GM12892 (cell line): Measurements from ENCODE around the gene TAPBP.

Source experiments
- DNase-seq: peaks from one replicate; pipeline ENCODE4 v3.0.0; 2011; ENCODE audit not compliant: insufficient read length
- FAIRE-seq: peaks from 2 replicates; lab custom pipeline; 2011; peaks lifted over from hg19 to GRCh38; lab: Jason Lieb, UNC
- POLR2A ChIP-seq: IDR thresholded peaks from 2 replicates; pipeline ENCODE4 v1.6.1; 2011; ENCODE audit warnings: low read depth, low read length, control low read depth
- POLR2AphosphoS5 ChIP-seq: IDR thresholded peaks from 2 replicates; pipeline ENCODE4 v1.6.1; 2011; ENCODE audit warnings: low read depth, low read length, control low read depth
- TAF1 ChIP-seq: IDR thresholded peaks from 2 replicates; pipeline ENCODE4 v1.6.1; 2011; ENCODE audit warnings: low read depth, mild to moderate bottlenecking, control low read depth, low read length, borderline replicate concordance

TAPBP gene

DNA sequence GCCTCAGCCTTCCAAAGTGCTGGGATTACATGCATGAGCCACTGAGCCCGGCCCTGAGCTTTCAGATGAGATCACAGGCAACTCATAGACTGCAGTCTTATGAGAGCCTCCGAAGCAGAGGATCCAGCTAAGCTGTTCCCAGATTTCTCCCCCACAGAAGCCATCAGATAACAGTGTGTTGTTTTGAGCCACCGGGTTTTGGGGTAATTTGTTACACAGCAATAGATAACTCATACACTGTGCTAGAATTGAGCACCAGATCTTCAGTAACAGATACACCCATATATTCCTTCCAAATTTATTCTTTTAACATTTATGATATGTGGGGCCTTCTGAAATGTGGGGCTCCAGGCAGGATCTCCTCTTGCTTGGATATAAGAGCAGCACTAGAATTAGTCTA, 22.6 kb upstream of the TAPBP start:
- FAIRE-seq (no peak), DNase-seq (no peak)
- TF ChIP-seq POLR2A = no peak
- TF ChIP-seq POLR2AphosphoS5 = no peak
- no peak for TF ChIP-seq TAF1

DNA sequence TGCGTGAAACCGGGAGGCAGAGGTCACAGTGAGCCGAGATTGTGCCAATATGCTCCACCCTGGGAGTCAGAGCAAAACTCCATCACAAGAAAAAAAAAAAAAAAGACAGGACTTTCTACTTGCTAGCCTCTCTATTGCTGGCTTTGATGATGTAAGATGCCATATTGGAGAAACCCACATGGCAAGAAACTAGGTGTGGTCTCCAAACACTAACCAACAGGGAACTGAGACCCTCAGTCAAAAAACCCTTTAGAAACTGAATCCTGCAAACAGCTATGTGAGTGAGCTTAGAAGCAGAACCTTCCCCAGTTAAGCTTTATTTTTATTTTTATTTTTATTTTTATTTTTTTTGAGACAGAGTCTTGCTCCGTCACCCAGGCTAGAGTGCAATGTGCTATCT, 22.0 kb upstream of the TAPBP start:
- TF ChIP-seq POLR2A = no peak
- no peak for TF ChIP-seq POLR2AphosphoS5
- no peak for TF ChIP-seq TAF1
- DNase-seq = no peak
- no peak for FAIRE-seq

DNA sequence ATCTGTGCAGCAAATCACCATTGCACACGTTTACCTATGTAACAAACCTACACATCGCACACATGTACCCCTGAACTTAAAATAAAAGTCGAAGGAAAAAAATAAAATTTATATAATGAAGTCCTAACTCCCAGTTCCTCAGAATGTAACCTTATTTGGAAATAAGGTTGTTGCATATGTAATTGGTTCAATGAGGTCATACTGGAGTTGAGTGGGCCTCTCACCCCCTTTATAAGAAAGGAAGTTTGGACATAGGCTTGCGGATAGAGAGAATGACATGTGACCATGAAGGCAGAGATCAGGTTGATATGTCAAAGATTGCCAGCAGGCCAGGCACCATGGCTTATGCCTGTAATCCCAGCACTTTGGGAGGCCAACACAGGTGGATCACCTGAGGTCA, 19.8 kb upstream of the TAPBP start:
- TF ChIP-seq POLR2AphosphoS5 (no peak), TAF1 (no peak), POLR2A (no peak)
- FAIRE-seq = no peak

DNA sequence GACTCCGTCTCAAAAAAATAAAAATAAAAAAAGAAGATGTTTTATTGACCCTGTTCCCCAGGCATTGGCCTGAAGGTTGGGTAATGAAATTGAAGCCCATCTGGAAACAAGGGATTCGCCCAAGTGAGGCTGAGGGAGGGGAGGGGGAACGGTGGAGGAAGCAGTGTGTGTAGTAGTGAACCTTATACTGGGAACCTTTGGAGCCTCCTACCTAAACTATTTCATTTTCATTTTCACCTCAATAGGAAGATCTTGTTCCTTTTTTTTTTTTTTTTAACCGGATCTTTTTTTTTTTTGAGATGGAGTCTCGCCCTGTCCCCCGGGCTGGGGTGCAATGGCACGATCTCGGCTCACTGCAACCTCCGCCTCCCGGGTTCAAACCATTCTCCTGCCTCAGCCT, 16.9 kb upstream of the TAPBP start:
- no peak for TF ChIP-seq POLR2A
- TF ChIP-seq TAF1 = no peak
- TF ChIP-seq POLR2AphosphoS5 = no peak

More for the DNA sequence above, 19.8 kb upstream of the TAPBP start:
- no peak for DNase-seq

DNA sequence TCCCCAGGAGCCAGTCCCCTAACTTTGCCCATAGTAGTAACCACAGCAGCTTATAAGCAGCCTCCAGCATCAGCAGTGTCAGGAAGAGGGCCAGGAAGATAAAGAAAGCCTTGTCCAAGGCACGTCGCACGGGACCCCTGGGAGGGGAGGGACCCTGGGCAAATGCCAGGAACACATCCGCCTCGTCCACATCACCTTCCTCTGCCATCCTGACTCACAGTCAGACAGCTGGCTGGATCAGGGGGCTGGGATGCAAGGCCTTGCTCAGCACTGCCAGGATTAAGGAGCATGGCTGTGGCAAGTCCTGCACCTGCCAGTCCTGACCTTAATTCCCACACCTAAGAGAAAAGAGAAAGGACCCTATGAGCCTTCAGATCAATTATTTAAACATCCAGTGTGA, 15.2 kb upstream of the TAPBP start:
- FAIRE-seq = no peak
- no peak for DNase-seq
- TF ChIP-seq POLR2AphosphoS5 = no peak
- TF ChIP-seq TAF1 = no peak
- TF ChIP-seq POLR2A = no peak

More for the DNA sequence above, 16.9 kb upstream of the TAPBP start:
- FAIRE-seq (no peak), DNase-seq (no peak)

DNA sequence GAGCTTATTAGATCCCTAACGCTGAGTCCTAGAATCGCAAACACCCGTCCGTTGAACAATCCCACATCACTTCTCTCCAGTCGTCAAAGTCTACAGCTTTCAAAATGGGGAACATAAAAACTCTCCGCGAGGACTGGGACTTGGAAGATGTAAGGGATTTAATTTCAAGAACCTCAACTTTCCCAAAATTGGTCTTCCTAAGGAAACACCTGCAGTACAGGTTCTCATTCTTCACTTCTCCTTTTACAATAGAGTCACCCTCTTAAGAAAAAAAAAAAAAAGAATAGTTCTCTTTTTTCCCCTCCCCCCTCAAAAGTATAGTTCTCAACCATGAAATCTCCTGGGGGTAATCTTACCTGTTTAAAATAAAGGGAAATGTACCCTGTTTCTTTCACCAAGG, 10.2 kb upstream of the TAPBP start:
- FAIRE-seq (no peak), DNase-seq (no peak)
- TF ChIP-seq POLR2AphosphoS5 = no peak
- TF ChIP-seq TAF1 = no peak
- no peak for TF ChIP-seq POLR2A

DNA sequence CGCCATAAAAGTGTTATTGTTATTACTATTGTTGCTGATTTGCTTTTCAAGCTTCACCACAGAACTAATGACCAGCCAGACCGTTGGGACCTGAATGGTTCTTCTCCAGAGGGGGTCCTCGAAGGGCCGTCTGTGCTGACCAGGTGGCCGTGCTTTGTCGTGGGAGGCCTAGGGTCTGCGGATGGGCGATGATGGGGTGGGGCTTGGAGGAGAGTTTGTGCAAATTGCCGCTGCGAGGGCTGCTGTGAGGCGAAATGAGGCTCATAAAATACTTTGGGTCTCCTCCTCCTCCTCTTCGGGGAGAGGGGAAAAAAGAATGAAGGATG, 9.7 kb upstream of the TAPBP start:
- TF ChIP-seq POLR2AphosphoS5 (no peak), POLR2A (no peak), TAF1 (no peak)
- DNase-seq = no peak
- no peak for FAIRE-seq

DNA sequence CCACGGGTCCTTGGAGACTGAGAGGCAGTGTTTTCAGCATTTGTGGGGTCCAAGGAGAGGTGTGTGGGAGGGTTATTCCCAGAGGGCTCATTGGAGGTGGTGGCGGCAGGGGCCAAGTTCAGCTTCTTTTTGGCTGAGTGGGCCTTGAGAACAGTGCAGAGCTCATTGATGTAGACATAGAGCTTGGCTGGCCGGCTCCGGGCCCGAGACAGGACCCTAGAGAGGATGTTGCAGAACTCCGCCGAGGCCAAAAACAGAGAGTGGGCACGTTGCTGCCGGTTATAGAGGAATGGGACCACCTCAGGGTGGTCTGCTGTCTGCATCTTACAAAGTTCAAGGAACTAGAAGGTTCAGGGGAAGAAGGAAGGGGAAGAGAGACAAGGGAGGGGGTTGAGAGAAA, 7.3 kb upstream of the TAPBP start:
- TF ChIP-seq POLR2AphosphoS5 (no peak), TAF1 (no peak), POLR2A (no peak)
- no peak for DNase-seq
- FAIRE-seq = no peak

DNA sequence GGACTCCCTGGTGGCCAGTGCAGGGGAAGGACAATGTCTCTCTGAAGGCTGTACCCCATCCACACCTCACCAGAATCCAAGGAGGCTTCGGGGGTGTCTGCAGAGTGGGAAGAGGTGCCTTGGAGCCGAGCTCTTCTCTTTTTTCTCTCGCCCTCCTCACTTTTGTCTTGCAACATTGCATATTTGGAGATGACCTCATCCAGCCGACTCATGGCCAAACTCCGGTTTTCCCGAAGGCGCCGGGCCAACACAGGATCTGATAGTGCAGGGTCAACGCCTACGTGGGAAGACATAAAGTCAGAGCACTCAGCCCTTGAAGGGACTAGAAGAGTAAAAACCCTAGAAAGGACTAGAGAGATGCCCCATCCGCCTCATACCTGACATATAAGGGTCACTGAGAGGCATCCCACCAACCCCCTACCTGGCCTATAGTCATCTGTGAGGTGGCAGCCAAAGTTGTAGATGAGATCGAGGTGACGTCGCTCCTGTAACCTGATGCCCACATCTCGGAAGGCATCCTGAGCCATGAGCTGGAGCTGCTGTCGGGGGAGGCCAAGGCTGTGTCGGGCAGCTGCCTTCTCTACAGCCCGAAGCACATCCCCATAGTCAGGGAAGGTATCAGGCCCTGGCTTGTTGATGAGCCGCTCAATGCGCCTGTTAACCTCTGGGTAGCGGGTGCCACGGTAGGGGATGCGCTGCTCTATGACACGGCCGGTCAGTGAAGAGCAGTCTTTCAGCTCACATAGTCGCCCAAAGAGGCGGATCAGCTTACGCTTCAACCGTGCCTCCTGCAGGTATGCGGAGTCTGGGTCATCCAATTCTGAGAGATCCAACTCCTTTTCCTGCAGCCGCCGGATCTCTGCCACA, 6.7 kb upstream of the TAPBP start:
- TF ChIP-seq POLR2AphosphoS5 (no peak), TAF1 (no peak), POLR2A (no peak)
- DNase-seq = no peak
- no peak for FAIRE-seq

DNA sequence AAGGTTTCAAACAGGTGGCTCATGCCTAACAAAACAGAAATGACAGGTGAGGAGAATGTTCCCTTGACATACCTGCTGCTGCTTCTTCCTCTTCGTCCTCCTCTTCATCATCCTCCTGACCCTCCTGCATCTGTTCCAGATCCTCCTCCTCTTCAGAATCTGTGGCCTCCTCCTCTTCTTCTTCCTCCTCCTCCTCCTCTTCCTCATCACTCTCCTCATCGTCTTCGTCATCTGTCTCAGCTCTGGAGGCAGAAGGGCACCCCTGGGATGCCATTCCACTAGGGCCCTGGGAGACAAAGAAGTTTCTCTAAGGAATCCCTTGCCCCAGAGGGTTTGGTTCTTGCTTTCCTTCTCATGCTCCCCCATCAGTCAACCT, 6.0 kb upstream of the TAPBP start:
- TF ChIP-seq TAF1 = no peak
- TF ChIP-seq POLR2A = no peak
- no peak for TF ChIP-seq POLR2AphosphoS5
- DNase-seq = no peak
- FAIRE-seq = no peak

DNA sequence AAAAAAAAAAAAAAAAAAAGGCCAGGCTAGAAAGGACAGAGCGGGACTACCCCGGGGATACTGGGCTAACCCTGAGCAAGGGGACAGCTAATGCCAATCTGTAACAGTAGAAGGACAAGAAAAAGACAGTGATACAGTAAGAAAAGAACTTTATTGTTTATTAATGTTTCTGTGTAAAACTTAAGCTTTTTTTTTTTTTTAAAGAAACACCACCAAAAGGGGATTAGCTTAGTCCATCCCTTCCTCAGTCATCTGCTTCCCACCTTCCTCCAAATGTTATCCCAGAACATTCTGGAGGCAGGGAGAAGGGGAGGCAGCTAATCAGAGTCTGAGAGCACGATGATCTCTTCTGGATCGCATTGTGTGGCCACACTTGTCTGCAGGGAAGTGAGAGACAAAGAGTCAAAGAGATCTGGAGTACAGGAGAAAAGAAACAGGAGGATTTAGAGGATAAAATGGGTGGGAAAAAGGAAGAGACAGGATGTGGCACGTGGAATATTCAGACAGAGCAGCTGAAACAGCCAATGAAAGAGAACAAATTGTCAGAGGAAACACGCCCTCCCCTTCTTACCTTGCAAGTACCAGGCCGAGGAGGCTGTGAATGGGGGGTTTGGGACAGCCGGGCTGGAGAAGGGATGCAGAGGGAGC, 4.7 kb upstream of the TAPBP start:
- FAIRE-seq (no peak), DNase-seq (no peak)
- TF ChIP-seq TAF1 = no peak
- TF ChIP-seq POLR2AphosphoS5 = no peak
- TF ChIP-seq POLR2A = no peak
